Karpas-422 (cell line): Measurements from ENCODE around the gene WNK2. TPM values are rescaled to one million over a fixed set of nuclear protein-coding genes. Genes with fewer than 3 reads are reported as not detected.

Source experiments
- DNase-seq: peaks from one replicate; pipeline ENCODE4 v3.0.0-alpha.2; 2015
- H2AFZ ChIP-seq: fragments of 200-600 bp; sonication (generic); 2 replicates; pipeline ENCODE4 v1.6.1; 2014; ENCODE audit warnings: antibody characterized with exemption, low read length, mixed read lengths
- H3K27ac ChIP-seq: fragments of 200-600 bp; sonication (generic); 2 replicates; pipeline ENCODE4 v1.5.1; 2014; ENCODE audit warnings: mild to moderate bottlenecking, low read length, moderate library complexity
- H3K27me3 ChIP-seq: fragments of 200-600 bp; sonication (generic); 2 replicates; pipeline ENCODE4 v1.6.1; 2014; ENCODE audit warnings: low read length, mixed read lengths
- H3K36me3 ChIP-seq: fragments of 200-600 bp; sonication (generic); 2 replicates; pipeline ENCODE4 v1.6.1; 2014; ENCODE audit warnings: low read length, mixed read lengths; ENCODE audit not compliant: insufficient read depth
- H3K4me1 ChIP-seq: fragments of 200-600 bp; sonication (generic); 2 replicates; pipeline ENCODE4 v1.6.1; 2014; ENCODE audit warnings: mild to moderate bottlenecking, low read length, mixed read lengths
- H3K4me2 ChIP-seq: fragments of 200-600 bp; sonication (generic); 2 replicates; pipeline ENCODE4 v1.6.1; 2014; ENCODE audit warnings: low read length, low read depth, mild to moderate bottlenecking; ENCODE audit not compliant: poor library complexity, severe bottlenecking
- H3K4me3 ChIP-seq: fragments of 200-600 bp; sonication (generic); 2 replicates; pipeline ENCODE4 v1.5.1; 2014; ENCODE audit warnings: mild to moderate bottlenecking, antibody characterized with exemption, low read length, mixed read lengths
- H3K79me2 ChIP-seq: fragments of 200-600 bp; sonication (generic); 2 replicates; pipeline ENCODE4 v1.6.1; 2014; ENCODE audit warnings: mild to moderate bottlenecking, low read length, mixed read lengths
- H3K9ac ChIP-seq: fragments of 200-600 bp; sonication (generic); 2 replicates; pipeline ENCODE4 v1.6.0; 2014; ENCODE audit warnings: low read length
- H3K9me2 ChIP-seq: fragments of 200-600 bp; sonication (generic), shearing (Covaris generic); replicated peaks from 2 replicates; pipeline ENCODE4 v1.6.0; 2014; ENCODE audit warnings: mild to moderate bottlenecking, low read length, moderate library complexity; ENCODE audit not compliant: insufficient read depth
- H3K9me3 ChIP-seq: fragments of 300-700, 200-600 bp; sonication (generic); 2 replicates; pipeline ENCODE4 v1.6.1; 2014; ENCODE audit warnings: low read length, mixed read lengths
- H4K20me1 ChIP-seq: fragments of 200-600 bp; sonication (generic); 2 replicates; pipeline ENCODE4 v1.6.1; 2014; ENCODE audit warnings: mild to moderate bottlenecking, antibody characterized with exemption, low read length, low read depth; ENCODE audit not compliant: insufficient read depth
- total RNA-seq: library from RNA; depleted of rRNA; stranded (reverse); fragments of >200 nt; shearing (Covaris generic); gene quantifications from 2 replicates; pipeline ENCODE4 v1.2.3, GENCODE V29; 2014; ENCODE audit warnings: low replicate concordance

Gene WNK2
- total RNA-seq, 1 experiment from 2014 or later, result not detected

DNA sequence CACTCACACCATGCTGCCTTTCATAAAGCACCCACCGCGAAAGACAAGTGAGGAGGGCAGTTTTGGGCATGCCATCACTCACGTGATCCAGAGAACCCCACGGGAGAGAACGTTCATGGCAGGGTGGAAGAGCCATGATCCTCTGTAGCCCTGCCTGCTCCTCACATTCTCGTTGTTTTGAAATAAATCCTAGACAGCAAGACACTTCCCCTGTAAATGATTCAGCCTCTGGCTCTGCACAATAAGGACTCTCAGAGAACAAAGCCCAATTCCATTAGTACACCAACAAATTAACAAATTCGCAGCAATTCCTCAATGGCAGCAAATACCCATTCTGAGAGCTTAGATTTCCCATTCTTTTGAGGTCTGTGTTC is 71.5 kb downstream of the WNK2 start:
- no peak overlapping the region for H3K4me2 ChIP-seq
- DNase-seq, result no peak

DNA sequence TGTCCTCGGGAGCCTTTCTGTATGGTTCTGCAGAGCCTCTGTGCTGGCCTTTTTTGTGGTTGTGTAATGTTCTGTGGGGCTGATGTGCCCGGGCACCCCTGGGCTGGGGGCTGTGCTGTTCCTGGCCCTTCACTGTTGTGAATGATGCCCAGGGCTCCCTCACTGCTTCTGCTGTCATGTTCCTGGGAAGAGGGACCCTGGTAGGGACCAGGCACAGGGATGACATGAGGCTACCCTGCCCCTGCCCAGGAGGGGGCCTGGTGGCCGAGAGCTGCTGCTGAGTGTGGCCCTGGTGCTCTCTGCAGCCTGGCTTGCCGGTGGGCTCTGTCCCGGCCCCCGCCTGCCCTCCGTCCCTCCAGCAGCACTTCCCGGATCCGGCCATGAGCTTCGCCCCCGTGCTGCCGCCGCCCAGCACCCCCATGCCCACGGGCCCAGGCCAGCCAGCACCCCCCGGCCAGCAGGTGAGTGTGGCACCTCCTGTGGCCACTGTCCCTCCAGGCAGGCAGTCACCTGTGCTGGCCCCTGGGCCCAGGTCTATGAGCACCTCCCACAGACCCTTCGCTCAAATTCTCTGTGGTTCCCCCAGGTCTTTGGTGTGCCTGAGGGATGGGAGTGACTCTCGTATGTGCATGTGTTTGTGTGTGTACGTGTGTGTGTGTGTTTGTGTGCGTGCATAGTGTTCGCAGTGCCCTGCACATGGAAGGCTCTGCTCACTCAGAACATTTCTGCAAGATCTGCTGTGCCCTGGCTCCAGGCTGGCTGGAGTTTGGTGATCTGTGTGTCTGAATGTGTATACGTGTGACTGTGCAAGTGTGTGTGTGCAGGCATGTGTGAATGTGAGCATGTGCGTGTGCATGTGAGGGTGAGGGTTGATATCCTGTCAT is 72.3 kb downstream of the WNK2 start:
- H3K9me2 ChIP-seq, result no peaks in the 10 kb centered on the region
- no peak overlapping the region for H2AFZ ChIP-seq
- no peaks in the 10 kb centered on the region for H3K4me1 ChIP-seq
- no peaks in the 10 kb centered on the region for H3K36me3 ChIP-seq
- H3K4me3 ChIP-seq, result no peak overlapping the region
- H3K9ac ChIP-seq, result no peak overlapping the region
- H3K27ac ChIP-seq, result no peak overlapping the region
- H3K9me3 ChIP-seq, result no peaks in the 10 kb centered on the region
- no peaks in the 10 kb centered on the region for H4K20me1 ChIP-seq
- no peaks in the 10 kb centered on the region for H3K27me3 ChIP-seq
- DNase-seq, result no peak
- H3K4me2 ChIP-seq, result no peak overlapping the region
- no peaks in the 10 kb centered on the region for H3K79me2 ChIP-seq

More for the DNA sequence above, 71.5 kb downstream of the WNK2 start:
- no peak overlapping the region for H3K27ac ChIP-seq
- H4K20me1 ChIP-seq, result no peaks in the 10 kb centered on the region
- no peaks in the 10 kb centered on the region for H3K9me3 ChIP-seq
- H3K9ac ChIP-seq, result no peak overlapping the region
- no peaks in the 10 kb centered on the region for H3K4me1 ChIP-seq
- no peaks in the 10 kb centered on the region for H3K79me2 ChIP-seq
- H3K36me3 ChIP-seq, result no peaks in the 10 kb centered on the region
- H2AFZ ChIP-seq, result no peak overlapping the region
- H3K27me3 ChIP-seq, result no peaks in the 10 kb centered on the region
- H3K9me2 ChIP-seq, result no peaks in the 10 kb centered on the region
- H3K4me3 ChIP-seq, result no peak overlapping the region

DNA sequence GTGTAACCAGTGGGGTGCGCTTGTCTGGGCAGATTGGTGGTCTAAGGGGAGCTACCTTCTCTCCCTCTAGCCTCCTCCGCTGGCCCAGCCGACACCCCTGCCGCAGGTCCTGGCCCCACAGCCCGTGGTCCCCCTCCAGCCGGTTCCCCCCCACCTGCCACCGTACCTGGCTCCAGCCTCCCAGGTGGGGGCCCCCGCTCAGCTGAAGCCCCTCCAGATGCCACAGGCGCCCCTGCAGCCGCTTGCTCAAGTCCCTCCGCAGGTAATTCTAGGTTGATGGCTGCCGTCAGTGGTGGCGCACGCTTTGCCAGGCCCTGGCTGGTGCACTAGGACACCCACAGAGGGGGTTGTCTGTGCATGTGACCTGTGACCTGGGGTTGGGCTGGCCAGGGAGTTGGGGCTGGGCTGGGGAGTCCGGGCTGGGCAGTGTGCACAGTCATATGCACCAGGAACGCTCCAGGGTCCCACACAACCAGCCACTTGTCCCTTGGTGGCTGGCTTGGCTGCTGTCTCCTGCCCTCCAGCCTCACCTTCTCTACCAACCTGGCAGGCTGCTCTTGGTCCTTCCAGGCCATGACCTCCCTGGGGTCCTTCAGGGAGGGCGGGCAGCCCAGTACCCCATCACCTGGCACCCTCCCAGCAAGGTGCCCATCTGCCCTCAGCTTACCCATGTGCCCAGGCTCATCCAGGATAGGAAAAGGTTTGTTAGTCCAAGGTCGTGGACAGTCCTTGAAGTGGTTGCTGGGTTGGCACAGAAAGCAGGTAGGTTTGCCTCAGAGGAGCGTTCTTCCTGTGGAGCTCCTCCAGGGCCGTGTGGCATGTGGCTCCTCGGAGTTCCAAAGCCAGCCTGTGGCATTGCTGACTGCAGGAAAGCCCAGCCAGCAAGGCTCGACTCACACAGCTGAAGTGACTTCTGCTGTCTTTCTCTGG is 73.2 kb downstream of the WNK2 start:
- no peak for DNase-seq
- Histone ChIP-seq H2AFZ (no peak overlapping the region), H3K4me3 (no peak overlapping the region), H3K4me2 (no peak overlapping the region), H3K27ac (no peak overlapping the region), H3K9me3 (no peaks in the 10 kb centered on the region), H3K9ac (no peak overlapping the region), H3K79me2 (no peaks in the 10 kb centered on the region), H3K27me3 (no peaks in the 10 kb centered on the region), H3K9me2 (no peaks in the 10 kb centered on the region), H4K20me1 (no peaks in the 10 kb centered on the region), H3K36me3 (no peaks in the 10 kb centered on the region), H3K4me1 (no peaks in the 10 kb centered on the region)

DNA sequence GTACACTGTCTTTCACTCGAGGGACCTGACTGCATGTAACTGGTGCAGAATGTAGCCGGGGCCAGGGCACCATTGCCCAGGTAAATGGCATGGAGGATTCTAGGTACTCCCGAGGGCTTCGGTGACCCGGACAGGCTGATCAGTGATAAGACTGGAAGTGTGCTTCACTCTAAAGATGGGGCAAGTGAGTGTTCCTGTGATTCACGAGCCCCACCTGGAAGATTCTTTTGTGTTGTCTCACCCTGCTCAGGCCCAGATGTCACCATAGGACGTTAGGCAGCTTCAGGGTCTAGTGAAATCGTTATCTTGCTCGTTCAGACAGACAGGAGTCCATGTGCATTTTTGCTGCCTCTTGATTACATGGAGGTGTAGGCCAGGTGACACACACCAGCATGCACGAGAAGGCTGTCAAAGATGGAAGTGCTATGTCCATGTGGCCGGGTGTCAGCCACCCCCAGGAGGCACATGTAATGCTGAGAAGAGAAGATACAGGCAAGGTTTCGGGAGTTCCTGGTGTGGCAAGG is 73.9 kb downstream of the WNK2 start:
- H3K4me2 ChIP-seq, result no peak overlapping the region
- no peak overlapping the region for H3K27ac ChIP-seq
- no peaks in the 10 kb centered on the region for H3K4me1 ChIP-seq
- DNase-seq, result no peak
- H3K9me2 ChIP-seq, result no peaks in the 10 kb centered on the region
- H3K27me3 ChIP-seq, result no peaks in the 10 kb centered on the region
- H3K9me3 ChIP-seq, result no peaks in the 10 kb centered on the region
- no peaks in the 10 kb centered on the region for H3K36me3 ChIP-seq
- no peaks in the 10 kb centered on the region for H3K79me2 ChIP-seq
- H3K4me3 ChIP-seq, result no peak overlapping the region
- no peak overlapping the region for H2AFZ ChIP-seq
- no peaks in the 10 kb centered on the region for H4K20me1 ChIP-seq
- H3K9ac ChIP-seq, result no peak overlapping the region

DNA sequence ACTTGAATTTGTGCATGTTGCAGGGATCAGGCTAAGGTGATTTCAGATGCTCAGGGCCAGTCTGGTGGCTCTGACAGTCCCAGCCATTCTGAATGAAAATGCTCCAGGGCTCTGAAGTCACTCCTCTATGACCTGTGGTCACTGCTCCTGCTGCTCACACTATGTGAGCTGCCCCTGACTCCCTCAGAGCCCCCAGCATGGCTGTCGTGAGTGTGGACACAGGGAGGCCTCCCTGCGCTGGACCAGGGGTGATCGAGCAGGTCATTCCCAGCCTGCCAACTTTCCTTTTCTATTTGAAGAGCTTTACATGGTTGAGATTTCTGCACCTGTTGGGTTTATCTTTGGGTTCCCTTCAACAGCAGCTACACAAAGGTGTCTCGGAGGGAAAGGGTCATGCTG is 74.5 kb downstream of the WNK2 start:
- Histone ChIP-seq H3K27ac (no peak overlapping the region), H3K9me2 (no peaks in the 10 kb centered on the region), H3K27me3 (no peaks in the 10 kb centered on the region), H3K4me1 (no peaks in the 10 kb centered on the region), H3K4me3 (no peak overlapping the region), H3K4me2 (no peak overlapping the region), H2AFZ (no peak overlapping the region), H3K9ac (no peak overlapping the region), H3K36me3 (no peaks in the 10 kb centered on the region), H3K9me3 (no peaks in the 10 kb centered on the region), H4K20me1 (no peaks in the 10 kb centered on the region), H3K79me2 (no peaks in the 10 kb centered on the region)
- no peak for DNase-seq

DNA sequence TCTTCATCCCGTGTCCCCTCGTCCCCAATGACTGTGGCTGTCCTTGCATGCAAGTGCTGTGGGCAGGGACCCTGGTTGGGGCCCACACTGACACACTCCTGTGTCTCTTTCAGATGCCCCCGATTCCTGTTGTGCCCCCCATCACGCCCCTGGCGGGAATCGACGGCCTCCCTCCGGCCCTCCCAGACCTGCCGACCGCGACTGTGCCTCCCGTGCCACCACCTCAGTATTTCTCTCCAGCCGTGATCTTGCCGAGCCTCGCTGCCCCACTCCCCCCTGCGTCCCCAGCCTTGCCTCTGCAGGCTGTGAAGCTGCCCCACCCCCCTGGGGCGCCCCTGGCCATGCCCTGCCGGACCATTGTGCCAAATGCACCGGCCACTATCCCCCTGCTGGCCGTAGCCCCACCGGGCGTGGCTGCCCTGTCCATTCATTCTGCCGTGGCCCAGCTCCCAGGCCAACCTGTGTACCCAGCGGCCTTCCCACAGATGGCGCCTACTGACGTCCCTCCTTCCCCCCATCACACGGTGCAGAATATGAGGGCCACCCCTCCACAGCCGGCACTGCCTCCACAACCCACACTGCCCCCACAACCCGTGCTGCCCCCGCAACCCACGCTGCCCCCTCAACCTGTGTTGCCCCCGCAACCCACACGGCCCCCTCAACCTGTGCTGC is 75.0 kb downstream of the WNK2 start:
- no peaks in the 10 kb centered on the region for H3K27me3 ChIP-seq

DNA sequence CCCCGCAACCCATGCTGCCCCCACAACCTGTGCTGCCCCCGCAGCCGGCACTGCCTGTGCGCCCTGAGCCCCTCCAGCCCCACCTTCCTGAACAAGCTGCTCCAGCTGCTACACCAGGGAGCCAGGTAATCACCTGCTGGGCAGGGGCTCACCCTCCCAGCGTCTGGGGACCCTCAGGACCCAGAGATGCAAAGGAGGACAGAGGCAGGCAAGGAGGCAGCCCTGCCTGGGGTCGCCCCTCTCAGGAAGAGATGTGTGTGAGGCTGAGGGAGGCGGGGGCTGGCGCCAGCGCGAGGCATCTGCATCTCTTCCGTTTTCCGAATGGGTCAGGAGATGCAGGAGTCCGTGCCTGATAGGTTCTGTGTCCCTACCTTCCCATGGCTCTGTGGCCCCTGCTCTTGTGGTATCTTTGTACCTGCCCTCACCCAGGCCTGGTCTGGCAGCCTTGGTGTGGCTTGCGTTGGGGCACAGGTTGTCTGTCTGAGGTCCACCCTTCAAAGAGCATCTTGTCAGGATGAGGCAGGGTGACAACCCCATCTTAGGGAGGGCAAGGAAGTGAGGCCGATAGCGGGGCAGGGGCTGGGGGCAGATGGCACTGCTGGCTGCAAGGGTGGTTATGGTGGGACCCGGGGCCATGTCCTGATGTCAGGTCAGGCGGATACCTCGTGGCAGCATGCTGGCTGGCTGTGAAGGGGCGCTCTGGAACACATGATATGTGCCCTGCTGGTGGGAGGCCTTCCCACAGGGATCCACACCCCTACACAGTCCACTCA is 75.7 kb downstream of the WNK2 start:
- H3K36me3 ChIP-seq, result no peaks in the 10 kb centered on the region
- no peaks in the 10 kb centered on the region for H3K9me3 ChIP-seq
- no peaks in the 10 kb centered on the region for H3K27me3 ChIP-seq
- no peak for DNase-seq
- no peak overlapping the region for H3K4me2 ChIP-seq
- no peaks in the 10 kb centered on the region for H3K79me2 ChIP-seq
- H2AFZ ChIP-seq, result no peak overlapping the region
- no peak overlapping the region for H3K9ac ChIP-seq
- no peaks in the 10 kb centered on the region for H3K4me1 ChIP-seq
- H3K9me2 ChIP-seq, result no peaks in the 10 kb centered on the region
- no peak overlapping the region for H3K27ac ChIP-seq
- H4K20me1 ChIP-seq, result no peaks in the 10 kb centered on the region
- no peak overlapping the region for H3K4me3 ChIP-seq

More for the DNA sequence above, 75.0 kb downstream of the WNK2 start:
- Histone ChIP-seq H3K79me2 (no peaks in the 10 kb centered on the region), H3K27ac (no peak overlapping the region), H3K9me2 (no peaks in the 10 kb centered on the region), H3K36me3 (no peaks in the 10 kb centered on the region), H3K4me3 (no peak overlapping the region), H2AFZ (no peak overlapping the region), H4K20me1 (no peaks in the 10 kb centered on the region), H3K9me3 (no peaks in the 10 kb centered on the region), H3K9ac (no peak overlapping the region), H3K4me1 (no peaks in the 10 kb centered on the region), H3K4me2 (no peak overlapping the region)
- no peak for DNase-seq
